Measurements from ENCODE around the gene LAMA3. TPM values are rescaled to one million over a fixed set of nuclear protein-coding genes. Genes with fewer than 3 reads are reported as not detected.

The LAMA3 gene
- total RNA-seq, 1 donor = 8.3 TPM

GRCh38 chr18:23725827-23726661 is 36.8 kb downstream of the LAMA3 start:
- no peaks in the 10 kb centered on the region for H4K20me1 ChIP-seq (ENCODE audit: insufficient read depth, low read length)
- H2AFZ ChIP-seq (ENCODE audit: low read length) = no peak overlapping the region
- no peak for DNase-seq (ENCODE audit: insufficient read length, low spot score, missing footprints)
- peaks cover 17% of the 10 kb centered on the region for H3K4me1 ChIP-seq (ENCODE audit: insufficient read depth, low read length)
- H3K27me3 ChIP-seq (ENCODE audit: insufficient read depth, low read length) = no peaks in the 10 kb centered on the region
- H3K9me3 ChIP-seq (ENCODE audit: low read depth, low read length) = no peaks in the 10 kb centered on the region
- H3K79me2 ChIP-seq (ENCODE audit: insufficient read depth, low read length) = no peaks in the 10 kb centered on the region
- H3K4me2 ChIP-seq (ENCODE audit: insufficient read depth, low read length) = no peak overlapping the region
- no peaks in the 10 kb centered on the region for H3K36me3 ChIP-seq (ENCODE audit: insufficient read depth, low read length)
- no peak overlapping the region for H3K27ac ChIP-seq (ENCODE audit: low read depth, low read length)
- no peak for TF ChIP-seq CTCF (IDR thresholded peaks at IDR 0.05; ENCODE audit: extremely low read depth, low read depth, low read length)
- no peak overlapping the region for H3K4me3 ChIP-seq (ENCODE audit: insufficient read depth, low read length)

- DNase-seq (ENCODE audit: insufficient read length, low spot score, missing footprints) = no peak
- no peaks in the 10 kb centered on the region for H4K20me1 ChIP-seq (ENCODE audit: insufficient read depth, low read length)
- H3K79me2 ChIP-seq (ENCODE audit: insufficient read depth, low read length) = no peaks in the 10 kb centered on the region
- no peak overlapping the region for H3K4me3 ChIP-seq (ENCODE audit: insufficient read depth, low read length)
- H3K9me3 ChIP-seq (ENCODE audit: low read depth, low read length) = no peaks in the 10 kb centered on the region
- no peaks in the 10 kb centered on the region for H3K36me3 ChIP-seq (ENCODE audit: insufficient read depth, low read length)
- H2AFZ ChIP-seq (ENCODE audit: low read length) = no peak overlapping the region
- TF ChIP-seq CTCF (IDR thresholded peaks at IDR 0.05; ENCODE audit: extremely low read depth, low read depth, low read length) = no peak
- H3K4me1 ChIP-seq (ENCODE audit: insufficient read depth, low read length) = peaks cover 6% of the 10 kb centered on the region
- no peaks in the 10 kb centered on the region for H3K27me3 ChIP-seq (ENCODE audit: insufficient read depth, low read length)
- no peak overlapping the region for H3K4me2 ChIP-seq (ENCODE audit: insufficient read depth, low read length)
- H3K27ac ChIP-seq (ENCODE audit: low read depth, low read length) = no peak overlapping the region
Measured at GRCh38 chr18:23727707-23728493, 38.6 kb downstream of the LAMA3 start.

- Histone ChIP-seq H3K9me3 (ENCODE audit: low read depth, low read length) (no peaks in the 10 kb centered on the region), H3K4me2 (ENCODE audit: insufficient read depth, low read length) (no peak overlapping the region)
Measured at GRCh38 chr18:23730857-23731256, 41.6 kb downstream of the LAMA3 start.

More at GRCh38 chr18:23730857-23731256, 41.6 kb downstream of the LAMA3 start:
- H3K27me3 ChIP-seq (ENCODE audit: insufficient read depth, low read length) = no peaks in the 10 kb centered on the region
- DNase-seq (ENCODE audit: insufficient read length, low spot score, missing footprints) = no peak
- no peak overlapping the region for H2AFZ ChIP-seq (ENCODE audit: low read length)
- no peak overlapping the region for H3K27ac ChIP-seq (ENCODE audit: low read depth, low read length)
- TF ChIP-seq CTCF (IDR thresholded peaks at IDR 0.05; ENCODE audit: extremely low read depth, low read depth, low read length) = no peak
- no peaks in the 10 kb centered on the region for H3K79me2 ChIP-seq (ENCODE audit: insufficient read depth, low read length)
- no peaks in the 10 kb centered on the region for H3K36me3 ChIP-seq (ENCODE audit: insufficient read depth, low read length)
- peaks cover 6% of the 10 kb centered on the region for H3K4me1 ChIP-seq (ENCODE audit: insufficient read depth, low read length)
- H4K20me1 ChIP-seq (ENCODE audit: insufficient read depth, low read length) = no peaks in the 10 kb centered on the region
- H3K4me3 ChIP-seq (ENCODE audit: insufficient read depth, low read length) = no peak overlapping the region
